Naive thymus-derived CD8-positive, alpha-beta T cell (primary cell): ENCODE data around the gene TNNT3. TPM values are rescaled to one million over a fixed set of nuclear protein-coding genes. Genes with fewer than 3 reads are reported as not detected.

Experiments
- ATAC-seq, 2 donors: fragments of 150-1000 bp; cut with Tn5 transposase in 1 of 2; sonication (Bioruptor Pico), chemical (Tn5 transposase) in 1 of 2; 1 replicate in 1 of 2; 2 replicates in 1 of 2; pipeline ENCODE4 v1.10.0; 2021; ENCODE audit warnings: mild to moderate bottlenecking in 2 of 2, moderate library complexity in 2 of 2
- POLR2A ChIA-PET: fragments of 350-600 bp; sonication (Branson Sonifier 250); formaldehyde crosslinking; loops from one replicate; lab custom pipeline; 2021; ENCODE audit warnings: antibody characterized with exemption; lab: Charles Lee
- DNase-seq, 10 donors: peaks; one replicate each; pipeline versions ENCODE4 v3.0.0 to v3.0.0-alpha.2; 2020 to 2022
- H3K27ac Mint-ChIP-seq, 10 donors: one replicate each; pipeline ENCODE4 v1.8.0; 2020 to 2022; ENCODE audit warnings: mild to moderate bottlenecking in 10 of 10, mixed read lengths in 10 of 10, moderate library complexity in 4 of 10, inconsistent platforms in 1 of 10
- H3K27me3 Mint-ChIP-seq, 5 donors: one replicate each; pipeline ENCODE4 v1.8.0; 2021 to 2022; ENCODE audit warnings: mixed read lengths in 5 of 5
- H3K36me3 Mint-ChIP-seq, 3 donors: one replicate each; pipeline ENCODE4 v1.8.0; 2020 to 2022; ENCODE audit warnings: mixed read lengths in 3 of 3, mild to moderate bottlenecking in 2 of 3, inconsistent platforms in 1 of 3
- H3K4me1 Mint-ChIP-seq, 4 donors: one replicate each; pipeline ENCODE4 v1.8.0; 2021 to 2022; ENCODE audit warnings: mixed read lengths in 4 of 4
- H3K4me3 Mint-ChIP-seq, 10 donors: one replicate each; pipeline ENCODE4 v1.8.0; 2020 to 2022; ENCODE audit warnings: mild to moderate bottlenecking in 10 of 10, mixed read lengths in 10 of 10, moderate library complexity in 6 of 10, inconsistent platforms in 1 of 10
- H3K9me3 Mint-ChIP-seq, 9 donors: one replicate each; pipeline ENCODE4 v1.8.0; 2020 to 2022; ENCODE audit warnings: mixed read lengths in 9 of 9, mild to moderate bottlenecking in 3 of 9, inconsistent platforms in 1 of 9, moderate library complexity in 1 of 9
- polyA plus RNA-seq, 3 donors: library from polyadenylated mRNA; unstranded; fragments of 300-500 nt; fragmentation: Illumina TruSeq; gene quantifications; one replicate each; pipeline ENCODE4 v1.2.3, GENCODE V29; 2021
- total RNA-seq, 8 experiments: library from RNA in 2 of 8; stranded (reverse) in 2 of 8; gene quantifications; one replicate each; pipeline ENCODE4 v1.2.3 and lab custom pipeline; 2021 to 2026

Gene TNNT3
- total and polyA plus RNA-seq, 5 experiments from 2014 or later = 0.39 to 29.7 (median 28.0) TPM; not detected in 2

DNA sequence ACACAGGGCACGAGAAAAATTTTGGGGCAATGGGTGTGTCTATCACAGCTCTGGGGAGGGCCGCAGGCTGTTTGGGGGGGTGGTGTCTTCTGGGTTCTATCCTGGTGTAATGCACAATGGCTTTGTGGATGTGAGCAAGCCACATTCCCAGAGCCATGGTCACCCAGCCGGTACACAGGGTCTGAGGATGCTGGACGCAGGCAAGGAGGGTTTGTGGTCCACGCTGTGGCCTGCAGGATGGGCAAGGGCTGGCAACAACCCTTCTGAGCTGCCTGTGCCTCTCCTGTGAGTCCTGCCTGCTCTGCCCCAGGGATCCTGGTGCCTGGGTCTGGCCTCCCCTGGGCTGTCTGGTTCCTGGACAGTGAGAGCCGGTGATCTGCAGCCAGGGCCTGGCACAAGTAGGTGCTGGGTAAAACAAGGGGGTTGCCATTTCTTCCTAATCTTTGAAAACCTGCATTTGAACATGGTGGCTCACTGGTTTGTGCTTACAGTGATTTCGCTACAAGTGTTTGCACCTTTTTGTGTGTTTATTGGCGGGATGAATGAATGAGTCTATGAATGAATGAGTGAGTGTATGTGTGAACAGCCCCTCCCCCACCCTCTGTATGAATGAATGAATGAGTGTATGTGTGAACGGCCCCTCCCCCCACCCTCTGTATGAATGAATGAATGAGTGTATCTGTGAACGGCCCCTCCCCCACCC is 23.2 kb downstream of the TNNT3 start:
- Mint-ChIP-seq H3K9me3 (no peaks in the 10 kb centered on the region), H3K27me3 (peaks cover 0 to 5% (median 0%) of the 10 kb centered on the region in 5 donors), H3K36me3 (no peaks in the 10 kb centered on the region), H3K27ac (peak overlapping the region in 1 of 10 donors; percentile 24), H3K4me1 (peaks cover 5 to 10% (median 8%) of the 10 kb centered on the region in 4 donors), H3K4me3 (no peak overlapping the region)
- peak in 2 of 10 donors; percentile 0 to 45 for DNase-seq
- POLR2A ChIA-PET = interaction anchor here (1.2 kb wide), 2 partner anchors 38 to 61 kb away, joined by 3 read pairs; no protein-coding TSS in a partner anchor
- ATAC-seq = no peak

GRCh38 chr11:1943576-1943975 is 24.1 kb downstream of the TNNT3 start:
- peaks cover 5 to 10% (median 8%) of the 10 kb centered on the region in 4 donors for H3K4me1 Mint-ChIP-seq
- peak overlapping the region in 2 of 10 donors; percentile 22 to 59 for H3K27ac Mint-ChIP-seq
- ATAC-seq = no peak
- H3K27me3 Mint-ChIP-seq = peaks cover 0 to 5% (median 0%) of the 10 kb centered on the region in 5 donors
- no peak overlapping the region for H3K4me3 Mint-ChIP-seq
- peak in 3 of 10 donors; percentile 0 to 40 (median 0) for DNase-seq
- H3K36me3 Mint-ChIP-seq = no peaks in the 10 kb centered on the region
- no peaks in the 10 kb centered on the region for H3K9me3 Mint-ChIP-seq
- POLR2A ChIA-PET = interaction anchor here (1.2 kb wide), 2 partner anchors 39 to 62 kb away, joined by 3 read pairs; no protein-coding TSS in a partner anchor

- Mint-ChIP-seq H3K27me3 (peaks cover 0 to 5% (median 0%) of the 10 kb centered on the region in 5 donors), H3K4me3 (peak overlapping the region in 1 of 10 donors; percentile 24), H3K4me1 (peaks cover 4 to 8% (median 7%) of the 10 kb centered on the region in 4 donors), H3K9me3 (no peaks in the 10 kb centered on the region), H3K27ac (peak overlapping the region in 1 of 10 donors; percentile 22), H3K36me3 (no peaks in the 10 kb centered on the region)
- POLR2A ChIA-PET = interaction anchor here (1.2 kb wide), 2 partner anchors 40 to 62 kb away, joined by 3 read pairs; no protein-coding TSS in a partner anchor
- ATAC-seq (no peak), DNase-seq (peak in 3 of 10 donors; percentile 0 to 24 (median 0))
Measured at GRCh38 chr11:1943977-1944376, 24.5 kb downstream of the TNNT3 start.

DNA sequence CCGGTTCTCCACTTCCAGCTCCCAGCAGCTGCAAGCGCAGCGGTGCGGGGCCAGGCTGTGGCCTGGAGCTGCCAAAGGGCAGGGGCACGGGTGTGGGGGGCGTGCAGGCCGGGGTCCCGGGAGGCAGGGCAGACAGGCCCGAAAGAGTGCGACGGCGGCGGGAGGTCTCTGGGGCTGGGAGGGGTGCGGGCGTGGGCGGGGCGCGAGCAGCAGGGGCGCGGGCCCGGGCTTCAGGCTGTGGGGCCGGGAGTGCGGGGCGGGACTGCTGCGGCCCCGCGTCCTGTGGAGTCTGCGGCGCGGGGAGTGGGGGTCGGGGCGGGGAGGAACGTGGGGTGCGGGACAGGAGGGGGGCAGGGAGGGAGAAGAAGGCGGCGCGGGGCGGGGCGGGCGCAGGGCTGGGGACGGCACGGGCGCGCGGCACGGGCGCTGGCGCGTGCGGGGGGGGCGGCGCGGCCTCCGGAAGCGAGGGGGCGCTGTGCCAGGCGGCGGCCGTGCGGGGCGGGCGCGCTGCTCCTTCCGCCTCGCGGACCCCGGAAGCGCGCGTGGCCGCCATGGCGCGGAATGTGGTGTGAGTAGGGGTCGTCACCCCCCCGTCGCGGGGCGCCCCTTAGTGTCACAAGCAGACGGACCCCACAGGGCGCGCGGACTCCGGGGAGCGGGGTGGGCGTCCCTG is 27.4 kb downstream of the TNNT3 start, which contains the start of gene MRPL23:
TSS of gene MRPL23 (plus strand) at position 521 of the 673 bp plus-strand sequence. CDS start at position 552, 31 bp downstream.
- POLR2A ChIA-PET = interaction anchor here (0.6 to 2.2 kb wide), 6 partner anchors 30 to 108 kb away, joined by 3 to 8 read pairs (median 4); partner anchors contain the start of genes LSP1 and TNNI2
- no peak within 1 kb of the TSS for H3K27ac Mint-ChIP-seq

DNA sequence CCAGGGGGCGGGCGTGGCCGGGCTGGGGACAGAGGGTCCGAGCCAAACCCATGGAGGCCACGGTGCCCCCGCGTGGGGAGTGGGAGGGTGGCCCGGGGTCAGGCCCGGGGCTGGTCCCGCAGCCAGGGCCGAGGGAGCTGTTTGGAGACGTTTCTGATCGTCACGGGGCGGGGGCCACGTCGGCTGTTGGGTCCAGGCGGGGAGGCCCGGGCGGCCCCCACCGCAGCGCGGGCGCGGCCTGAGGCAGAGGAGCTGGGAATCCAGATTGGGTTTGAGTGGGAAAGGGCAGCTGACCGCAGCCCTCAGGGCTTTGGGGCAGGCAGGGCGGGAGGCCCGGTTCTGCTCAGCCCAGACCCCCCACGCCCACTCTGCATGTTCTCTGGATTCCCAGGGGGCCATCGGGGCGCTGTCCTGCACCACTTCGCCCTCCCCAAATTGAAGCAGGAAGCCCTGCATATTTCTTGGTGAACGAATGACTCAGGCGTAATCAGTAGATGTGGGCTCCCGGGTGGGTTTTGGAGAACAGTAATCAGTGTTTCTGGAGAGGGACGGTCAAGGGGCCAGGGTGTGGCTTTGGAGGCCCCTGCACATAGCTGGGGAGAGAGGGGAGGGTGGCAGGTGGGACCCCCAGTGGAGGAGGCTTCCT is 28.2 kb downstream of the TNNT3 start:
- no peak for DNase-seq
- POLR2A ChIA-PET = interaction anchor here (0.7 to 2.2 kb wide), 8 partner anchors 25 to 109 kb away, joined by 3 to 8 read pairs (median 4); partner anchors contain the start of genes LSP1, PRR33 and TNNI2
- Mint-ChIP-seq H3K9me3 (no peaks in the 10 kb centered on the region), H3K27ac (no peak overlapping the region), H3K4me1 (no peaks in the 10 kb centered on the region), H3K4me3 (no peak overlapping the region), H3K27me3 (no peaks in the 10 kb centered on the region), H3K36me3 (no peaks in the 10 kb centered on the region)
- ATAC-seq = peak; percentile 20 to 24

More for the DNA sequence above, 27.4 kb downstream of the TNNT3 start, which contains the start of gene MRPL23:
- H3K4me3 Mint-ChIP-seq = no peak within 1 kb of the TSS
- no peaks in the 10 kb centered on the region for H3K27me3 Mint-ChIP-seq
- H3K9me3 Mint-ChIP-seq = no peaks in the 10 kb centered on the region
- peak; percentile 86 to 92 for ATAC-seq
- H3K36me3 Mint-ChIP-seq = no peaks in the 10 kb centered on the region
- no peaks in the 10 kb centered on the region for H3K4me1 Mint-ChIP-seq
- DNase-seq = peak in 5 of 10 donors; percentile 1 to 60 (median 45)

- DNase-seq (no peak), ATAC-seq (no peak)
- Mint-ChIP-seq H3K36me3 (no peaks in the 10 kb centered on the region), H3K9me3 (no peaks in the 10 kb centered on the region), H3K4me3 (peak overlapping the region in 3 of 10 donors; percentile 53 to 61 (median 57)), H3K27me3 (no peaks in the 10 kb centered on the region), H3K4me1 (no peaks in the 10 kb centered on the region), H3K27ac (no peak overlapping the region)
- POLR2A ChIA-PET = interaction anchor here (0.9 to 2.2 kb wide), 6 partner anchors 25 to 110 kb away, joined by 3 to 8 read pairs (median 4); partner anchors contain the start of genes LSP1 and TNNI2
Measured at GRCh38 chr11:1948389-1948788, 28.9 kb downstream of the TNNT3 start.

DNA sequence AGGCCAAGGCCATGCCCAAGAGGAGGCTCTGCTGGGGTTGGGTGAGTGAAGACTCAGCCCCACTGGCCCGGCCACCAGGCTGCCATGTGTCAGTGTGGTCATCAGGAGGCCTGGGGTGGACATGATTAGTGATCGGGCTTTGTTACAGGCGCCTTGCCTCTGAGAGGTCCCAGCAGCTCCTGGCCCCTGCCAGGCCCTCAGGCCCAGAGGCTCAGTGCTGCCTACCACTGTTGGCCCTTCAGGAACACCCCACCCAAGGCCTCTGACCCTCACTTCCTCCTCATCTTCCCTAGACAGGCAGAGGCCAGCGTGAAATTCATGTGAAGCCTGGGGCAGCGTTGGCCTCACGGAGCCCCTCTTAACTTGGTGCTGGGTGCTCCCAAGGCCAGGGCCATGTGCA is 29.8 kb downstream of the TNNT3 start:
- no peaks in the 10 kb centered on the region for H3K27me3 Mint-ChIP-seq
- no peaks in the 10 kb centered on the region for H3K9me3 Mint-ChIP-seq
- no peak overlapping the region for H3K4me3 Mint-ChIP-seq
- no peak for DNase-seq
- no peaks in the 10 kb centered on the region for H3K36me3 Mint-ChIP-seq
- H3K4me1 Mint-ChIP-seq = no peaks in the 10 kb centered on the region
- POLR2A ChIA-PET = interaction anchor here (0.9 kb wide), 1 partner anchor 99 kb away, joined by 3 read pairs; no protein-coding TSS in a partner anchor
- no peak overlapping the region for H3K27ac Mint-ChIP-seq
- no peak for ATAC-seq

GRCh38 chr11:1949922-1950321 is 30.4 kb downstream of the TNNT3 start:
- Mint-ChIP-seq H3K9me3 (no peaks in the 10 kb centered on the region), H3K27me3 (no peaks in the 10 kb centered on the region), H3K4me1 (no peaks in the 10 kb centered on the region), H3K36me3 (no peaks in the 10 kb centered on the region), H3K4me3 (no peak overlapping the region), H3K27ac (no peak overlapping the region)
- DNase-seq (no peak), ATAC-seq (no peak)
- POLR2A ChIA-PET = no interaction called here

DNA sequence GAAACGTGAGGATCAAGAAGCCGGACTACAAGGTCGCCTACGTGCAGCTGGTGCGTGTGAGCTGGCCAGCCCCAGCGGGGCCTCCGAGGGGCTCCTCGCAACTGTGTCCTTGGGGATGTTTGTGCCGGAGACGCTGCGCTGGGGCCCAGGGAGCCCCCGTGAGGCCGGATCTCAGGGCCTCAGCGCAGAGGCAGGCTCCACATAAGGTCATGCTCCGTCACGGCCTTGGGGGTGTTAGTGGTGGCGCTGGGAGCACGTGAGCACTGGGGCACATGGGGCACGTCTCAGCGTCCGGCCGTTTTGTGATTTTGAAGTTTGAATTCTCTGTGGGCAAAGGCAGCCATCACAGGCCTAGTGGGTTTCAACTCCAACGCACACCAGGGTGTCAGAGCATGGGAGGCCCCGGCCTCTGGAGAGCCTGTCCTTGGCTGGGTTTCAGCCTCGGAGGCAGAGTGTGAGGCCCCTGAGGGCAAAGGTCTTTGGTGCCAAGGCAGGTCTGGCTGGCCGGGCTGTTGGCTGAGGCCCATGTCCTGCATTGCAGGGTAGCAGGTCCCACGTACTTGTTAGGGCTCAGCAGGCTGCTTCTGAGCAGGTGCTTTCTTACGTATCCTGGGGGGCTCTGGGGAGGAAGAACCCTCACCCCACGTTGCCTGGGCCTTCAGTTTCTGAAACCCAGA is 33.4 kb downstream of the TNNT3 start:
- POLR2A ChIA-PET = interaction anchor here (0.5 kb wide), 1 partner anchor 463 kb away, joined by 6 read pairs; no protein-coding TSS in a partner anchor
- no peak overlapping the region for H3K4me3 Mint-ChIP-seq
- ATAC-seq (no peak), DNase-seq (no peak)
- no peaks in the 10 kb centered on the region for H3K4me1 Mint-ChIP-seq
- H3K27me3 Mint-ChIP-seq = no peaks in the 10 kb centered on the region
- no peak overlapping the region for H3K27ac Mint-ChIP-seq
- no peaks in the 10 kb centered on the region for H3K36me3 Mint-ChIP-seq
- H3K9me3 Mint-ChIP-seq = no peaks in the 10 kb centered on the region

DNA sequence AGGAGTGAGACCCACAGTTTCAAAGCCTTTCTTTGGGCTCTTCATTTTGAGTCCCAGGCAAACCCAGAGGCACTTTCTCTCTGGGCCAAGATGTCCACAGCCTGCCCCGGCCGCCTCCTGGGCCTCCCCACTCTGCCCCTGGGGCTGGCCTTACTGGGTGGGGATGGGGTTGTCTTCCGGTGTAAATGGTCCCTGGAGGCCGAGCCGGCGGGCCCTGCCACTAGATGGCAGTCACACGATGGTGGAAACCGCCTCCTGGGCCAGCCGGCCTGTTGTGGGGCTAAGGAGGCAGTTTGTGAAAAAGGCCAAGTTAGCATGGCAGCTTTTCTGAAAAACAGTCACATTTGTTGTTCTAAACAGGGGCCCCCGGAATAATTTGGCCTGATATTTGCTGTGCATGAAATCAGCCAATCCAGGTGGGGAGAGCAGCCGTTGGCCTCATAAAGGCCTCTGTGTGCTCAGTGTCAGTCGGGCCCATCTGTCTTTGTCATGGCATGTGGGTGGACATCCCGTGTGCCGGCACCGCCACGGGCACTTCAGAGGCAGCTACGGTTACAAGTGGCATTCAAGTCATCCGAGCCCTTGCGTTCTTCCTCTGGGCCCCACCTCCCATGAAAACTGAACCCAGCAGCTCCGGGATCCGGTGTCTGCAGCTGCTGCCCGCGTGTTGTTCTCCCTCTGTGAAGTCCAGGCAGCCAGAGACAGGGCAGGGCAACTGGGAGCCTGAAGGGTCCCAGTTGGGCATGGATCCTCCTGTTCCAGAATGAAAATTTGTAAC is 34.2 kb downstream of the TNNT3 start:
- peak; percentile 65 to 84 for ATAC-seq
- no peak overlapping the region for H3K27ac Mint-ChIP-seq
- DNase-seq = peak in 3 of 10 donors; percentile 19 to 56 (median 28)
- H3K27me3 Mint-ChIP-seq = no peaks in the 10 kb centered on the region
- no peaks in the 10 kb centered on the region for H3K9me3 Mint-ChIP-seq
- H3K4me3 Mint-ChIP-seq = no peak overlapping the region
- no peaks in the 10 kb centered on the region for H3K36me3 Mint-ChIP-seq
- no peaks in the 10 kb centered on the region for H3K4me1 Mint-ChIP-seq
- POLR2A ChIA-PET = interaction anchor here (0.5 to 0.6 kb wide), 2 partner anchors 464 to 1017 kb away, joined by 3 to 6 read pairs; no protein-coding TSS in a partner anchor

DNA sequence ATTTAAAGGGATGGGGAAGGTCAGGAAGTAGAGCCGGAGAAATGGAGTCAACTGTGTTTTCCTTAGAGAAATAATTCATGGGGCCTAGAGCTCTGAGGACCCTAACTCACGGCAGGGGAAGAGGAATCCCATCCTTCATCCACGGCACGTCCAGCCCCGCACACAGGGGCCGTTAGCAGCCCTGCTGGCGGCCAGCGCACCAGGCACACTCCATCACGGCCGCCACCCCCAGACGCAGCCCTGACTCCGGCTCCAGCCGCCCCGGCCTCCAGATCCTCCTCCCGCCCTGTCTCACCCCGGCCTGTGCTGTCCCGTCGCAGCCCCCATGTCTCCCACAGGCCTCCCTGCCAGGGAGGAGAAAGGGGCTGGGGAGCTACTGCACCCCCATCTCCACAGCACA is 38.9 kb downstream of the TNNT3 start:
- no peaks in the 10 kb centered on the region for H3K27me3 Mint-ChIP-seq
- H3K9me3 Mint-ChIP-seq = no peaks in the 10 kb centered on the region
- no peak overlapping the region for H3K27ac Mint-ChIP-seq
- no peaks in the 10 kb centered on the region for H3K4me1 Mint-ChIP-seq
- H3K4me3 Mint-ChIP-seq = no peak overlapping the region
- DNase-seq (no peak), ATAC-seq (no peak)
- no peaks in the 10 kb centered on the region for H3K36me3 Mint-ChIP-seq
- POLR2A ChIA-PET = no interaction called here
